ENCODE data around the gene OTUB1. TPM values are rescaled to one million over a fixed set of nuclear protein-coding genes. Genes with fewer than 3 reads are reported as not detected.
"Not testable (repeated sequence)": the region's sequence is repeated elsewhere in the genome, so short reads cannot be mapped to it uniquely, and the experiment has no call there.

Gene OTUB1
- total and polyA plus RNA-seq, 8 donors: 15.2 to 57.8 (median 26.0) TPM

DNA sequence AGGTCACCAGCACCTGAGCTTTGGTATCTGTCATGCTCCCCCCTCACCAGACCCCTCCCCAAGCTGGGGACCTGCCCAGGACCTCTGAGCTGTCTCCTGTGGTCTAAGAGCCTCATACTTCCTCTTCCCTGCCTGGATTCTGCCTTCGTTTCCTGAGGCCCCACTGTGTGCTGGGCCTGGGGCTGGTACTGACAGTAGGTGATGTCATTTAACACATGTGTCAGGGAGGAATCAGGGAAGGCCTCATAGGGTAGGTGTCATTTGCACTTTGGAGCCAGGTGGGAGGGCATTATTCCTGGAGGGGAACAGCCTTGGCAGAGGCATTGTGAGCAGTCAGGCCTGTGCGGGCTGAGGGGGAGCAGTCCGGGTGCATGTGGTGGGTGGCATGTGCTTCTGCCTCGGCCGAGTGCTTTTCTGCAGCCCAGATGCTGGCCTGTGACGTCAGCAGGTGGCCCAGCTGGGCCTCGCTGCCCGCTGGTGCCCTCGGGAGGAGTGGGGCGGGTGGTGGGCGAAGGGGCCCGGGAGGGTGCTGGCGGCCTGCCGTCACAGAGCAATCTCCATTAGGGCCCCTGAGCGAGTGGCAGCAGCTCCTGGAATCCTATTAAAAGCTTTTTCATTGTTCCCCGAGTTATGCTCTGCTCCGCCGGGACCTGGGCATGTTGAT lies 58.6 kb downstream of the OTUB1 start:
- intact Hi-C loops (cut with DNase I): no loop called here
- peak in 1 of 6 donors; percentile 55 for DNase-seq
- FAIRE-seq: no peak
- Histone ChIP-seq H3K27ac (no peak overlapping the region), H3K4me3 (no peak overlapping the region), H3K4me1 (no peaks in the 10 kb centered on the region), H3K9me3 (no peaks in the 10 kb centered on the region), H3K27me3 (no peaks in the 10 kb centered on the region), H3K36me3 (no peaks in the 10 kb centered on the region)
- ATAC-seq: peak in 2 of 4 donors; percentile 45 to 46
- 85 to 91% methylated on average over 18 of the region's 18 CpGs for WGBS, 2 donors
- TF ChIP-seq, protein P1, sequence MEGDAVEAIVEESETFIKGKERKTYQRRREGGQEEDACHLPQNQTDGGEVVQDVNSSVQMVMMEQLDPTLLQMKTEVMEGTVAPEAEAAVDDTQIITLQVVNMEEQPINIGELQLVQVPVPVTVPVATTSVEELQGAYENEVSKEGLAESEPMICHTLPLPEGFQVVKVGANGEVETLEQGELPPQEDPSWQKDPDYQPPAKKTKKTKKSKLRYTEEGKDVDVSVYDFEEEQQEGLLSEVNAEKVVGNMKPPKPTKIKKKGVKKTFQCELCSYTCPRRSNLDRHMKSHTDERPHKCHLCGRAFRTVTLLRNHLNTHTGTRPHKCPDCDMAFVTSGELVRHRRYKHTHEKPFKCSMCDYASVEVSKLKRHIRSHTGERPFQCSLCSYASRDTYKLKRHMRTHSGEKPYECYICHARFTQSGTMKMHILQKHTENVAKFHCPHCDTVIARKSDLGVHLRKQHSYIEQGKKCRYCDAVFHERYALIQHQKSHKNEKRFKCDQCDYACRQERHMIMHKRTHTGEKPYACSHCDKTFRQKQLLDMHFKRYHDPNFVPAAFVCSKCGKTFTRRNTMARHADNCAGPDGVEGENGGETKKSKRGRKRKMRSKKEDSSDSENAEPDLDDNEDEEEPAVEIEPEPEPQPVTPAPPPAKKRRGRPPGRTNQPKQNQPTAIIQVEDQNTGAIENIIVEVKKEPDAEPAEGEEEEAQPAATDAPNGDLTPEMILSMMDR (IDR thresholded peaks at IDR 0.05): no peak

DNA sequence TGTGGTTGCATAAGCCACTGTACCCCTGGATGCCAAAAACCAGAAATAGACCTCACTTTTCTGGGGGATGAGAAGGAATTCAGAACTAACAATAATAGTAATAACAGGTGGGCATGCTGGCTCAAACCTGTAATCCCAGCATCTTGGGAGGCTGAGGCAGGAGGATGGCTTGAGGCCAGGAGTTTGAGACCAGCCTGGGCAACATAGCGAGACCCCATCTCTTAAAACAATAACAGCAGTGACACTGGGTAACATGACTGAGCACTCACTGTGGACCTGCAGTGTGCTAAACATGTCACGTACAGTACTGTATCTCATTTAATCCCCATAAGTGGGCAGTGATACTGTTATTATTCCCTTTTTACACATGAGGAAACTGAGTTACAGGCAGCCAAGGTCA lies 59.5 kb downstream of the OTUB1 start:
- Histone ChIP-seq H3K36me3 (no peaks in the 10 kb centered on the region), H3K4me3 (no peak overlapping the region), H3K9me3 (no peaks in the 10 kb centered on the region), H3K27ac (no peak overlapping the region), H3K4me1 (no peaks in the 10 kb centered on the region), H3K27me3 (no peaks in the 10 kb centered on the region)
- TF ChIP-seq, protein P1 (IDR thresholded peaks at IDR 0.05): no peak
- WGBS, 2 donors: 95 to 96% methylated on average over 2 of the region's 2 CpGs
- no peak for FAIRE-seq
- intact Hi-C loops (cut with DNase I): no loop called here
- DNase-seq: no peak
- no peak for ATAC-seq

DNA sequence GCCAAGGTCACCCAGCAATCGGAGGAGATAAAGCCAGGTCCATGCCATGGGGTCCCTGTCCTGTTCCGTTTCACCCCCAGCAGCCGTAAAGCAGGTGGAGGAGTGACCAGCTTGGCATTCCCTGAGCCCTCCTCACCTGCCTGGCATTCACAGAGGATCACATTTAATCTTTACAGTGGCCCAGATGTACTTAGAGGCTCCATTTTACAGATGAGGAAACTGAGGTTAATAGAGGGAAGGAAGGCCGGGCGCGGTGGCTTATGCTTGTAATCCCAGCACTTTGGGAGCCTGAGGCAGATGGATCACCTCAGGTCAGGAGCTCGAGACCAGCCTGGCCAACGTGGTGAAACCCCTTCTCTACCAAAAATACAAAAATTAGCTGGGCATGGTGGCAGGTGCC lies 61.1 kb downstream of the OTUB1 start:
- H3K27me3 ChIP-seq; H3K4me3 ChIP-seq; H3K27ac ChIP-seq; H3K4me1 ChIP-seq; intact Hi-C loops (cut with DNase I); H3K9me3 ChIP-seq; ATAC-seq; H3K36me3 ChIP-seq; DNase-seq; FAIRE-seq: not testable (repeated sequence)
- 92 to 94% methylated on average over 8 of the region's 8 CpGs for WGBS, 2 donors

Other genes with a start within 250 kb of the OTUB1 start
- gene ZFTA, start 217.7 kb upstream of the OTUB1 start, total RNA-seq: 10 to 100 TPM in 1 of 6 donors, 1 to 10 TPM in 5; 4.3 to 11.3 (median 6.2) TPM
- 10 to 100 TPM in 1 of 2 donors, 1 to 10 TPM in 1; 7.0 to 10.0 TPM for gene ZFTA, start 217.7 kb upstream of the OTUB1 start, polyA plus RNA-seq
- 1 to 10 TPM; 2.5 to 7.8 (median 4.3) TPM for gene SPINDOC, start 173.0 kb upstream of the OTUB1 start, total RNA-seq
- gene SPINDOC, start 173.0 kb upstream of the OTUB1 start, polyA plus RNA-seq: 1 to 10 TPM; 8.0 to 8.3 TPM
- gene MARK2, start 147.3 kb upstream of the OTUB1 start, total RNA-seq: 10 to 100 TPM; 19.0 to 30.8 (median 21.5) TPM
- gene MARK2, start 147.3 kb upstream of the OTUB1 start, polyA plus RNA-seq: 10 to 100 TPM; 11.7 to 21.0 TPM
- gene RCOR2, start 69.3 kb upstream of the OTUB1 start, total RNA-seq: under 1 TPM; 0.37 to 0.79 (median 0.50) TPM
- gene RCOR2, start 69.3 kb upstream of the OTUB1 start, polyA plus RNA-seq: 1 to 10 TPM; 1.2 to 1.9 TPM
- 10 to 100 TPM in 3 of 6 donors, 1 to 10 TPM in 3; 6.8 to 14.4 (median 11.9) TPM for gene NAA40, start 47.4 kb upstream of the OTUB1 start, total RNA-seq
- gene NAA40, start 47.4 kb upstream of the OTUB1 start, polyA plus RNA-seq: 10 to 100 TPM; 16.7 to 25.7 TPM
- 100 to 1,000 TPM in 4 of 6 donors, 10 to 100 TPM in 2; 79.8 to 135 (median 118) TPM for gene COX8A, start 11.8 kb upstream of the OTUB1 start, total RNA-seq
- gene COX8A, start 11.8 kb upstream of the OTUB1 start, polyA plus RNA-seq: 100 to 1,000 TPM; 351 to 441 TPM
- gene FLRT1, start 49.5 kb downstream of the OTUB1 start, total RNA-seq: under 1 TPM; 0.04 to 0.31 (median 0.15) TPM
- gene FLRT1, start 49.5 kb downstream of the OTUB1 start, polyA plus RNA-seq: under 1 TPM; 0.27 to 0.87 TPM
- gene MACROD1, start 179.7 kb downstream of the OTUB1 start, total RNA-seq: 10 to 100 TPM; 26.0 to 37.8 (median 30.3) TPM
- 100 to 1,000 TPM in 1 of 2 donors, 10 to 100 TPM in 1; 85.1 to 126 TPM for gene MACROD1, start 179.7 kb downstream of the OTUB1 start, polyA plus RNA-seq
- 10 to 100 TPM; 23.7 to 73.0 (median 39.3) TPM for gene STIP1, start 199.7 kb downstream of the OTUB1 start, total RNA-seq
- gene STIP1, start 199.7 kb downstream of the OTUB1 start, polyA plus RNA-seq: 10 to 100 TPM; 34.2 to 37.6 TPM
- gene FERMT3, start 220.3 kb downstream of the OTUB1 start, total RNA-seq: 10 to 100 TPM in 2 of 6 donors, 1 to 10 TPM in 4; 1.9 to 16.3 (median 6.3) TPM
- 10 to 100 TPM in 1 of 2 donors, 1 to 10 TPM in 1; 9.7 to 12.6 TPM for gene FERMT3, start 220.3 kb downstream of the OTUB1 start, polyA plus RNA-seq
- gene TRPT1, start 239.7 kb downstream of the OTUB1 start, total RNA-seq: 10 to 100 TPM; 18.6 to 33.1 (median 25.8) TPM
- 10 to 100 TPM; 74.6 to 78.7 TPM for gene TRPT1, start 239.7 kb downstream of the OTUB1 start, polyA plus RNA-seq
- 10 to 100 TPM; 32.6 to 46.0 (median 38.4) TPM for gene NUDT22, start 239.8 kb downstream of the OTUB1 start, total RNA-seq
- gene NUDT22, start 239.8 kb downstream of the OTUB1 start, polyA plus RNA-seq: 100 to 1,000 TPM in 1 of 2 donors, 10 to 100 TPM in 1; 69.7 to 115 TPM
- 10 to 100 TPM; 28.1 to 39.1 (median 33.0) TPM for gene DNAJC4, start 244.1 kb downstream of the OTUB1 start, total RNA-seq
- gene DNAJC4, start 244.1 kb downstream of the OTUB1 start, polyA plus RNA-seq: 100 to 1,000 TPM in 1 of 2 donors, 10 to 100 TPM in 1; 92.9 to 125 TPM
- gene VEGFB, start 248.1 kb downstream of the OTUB1 start, total RNA-seq: 10 to 100 TPM; 54.1 to 87.1 (median 62.2) TPM
- gene VEGFB, start 248.1 kb downstream of the OTUB1 start, polyA plus RNA-seq: 100 to 1,000 TPM in 1 of 2 donors, 10 to 100 TPM in 1; 61.2 to 115 TPM

All from pancreas (tissue), 10 donors.